CD4-positive, CD25-positive, alpha-beta regulatory T cell (primary cell): ENCODE data around the gene TTI1. TPM values are rescaled to one million over a fixed set of nuclear protein-coding genes. Genes with fewer than 3 reads are reported as not detected.

Source experiments
- ATAC-seq, 2 donors: fragments of 150-1000 bp; cut with Tn5 transposase; one replicate each; pipeline ENCODE4 v1.10.0; 2021; ENCODE audit warnings: low read depth in 2 of 2, moderate number of reproducible peaks in 2 of 2, moderate library complexity in 1 of 2
- DNase-seq, 3 donors: peaks; one replicate each; pipeline versions ENCODE4 v3.0.0 to v3.0.0-alpha.2; 2012 to 2022; ENCODE audit warnings: mixed read lengths in 1 of 3
- H3K27ac ChIP-seq: one replicate; pipeline ENCODE4 v1.7.0; 2013; ENCODE audit warnings: mild to moderate bottlenecking, low read length; ENCODE audit not compliant: insufficient read depth, poor library complexity, severe bottlenecking
- H3K27me3 ChIP-seq: one replicate; pipeline ENCODE4 v1.7.0; 2013; ENCODE audit warnings: low read length; ENCODE audit not compliant: control insufficient read depth, insufficient read depth
- H3K36me3 ChIP-seq: one replicate; pipeline ENCODE4 v1.7.0; 2013; ENCODE audit warnings: mild to moderate bottlenecking, low read length, moderate library complexity; ENCODE audit not compliant: control insufficient read depth, insufficient read depth
- H3K4me1 ChIP-seq: 2 replicates; pipeline ENCODE4 v1.7.0; 2013; ENCODE audit warnings: mild to moderate bottlenecking, low read length; ENCODE audit not compliant: insufficient read depth, control insufficient read depth, poor library complexity, severe bottlenecking
- H3K4me3 ChIP-seq: one replicate; pipeline ENCODE4 v1.7.0; 2013; ENCODE audit warnings: low read depth, mild to moderate bottlenecking, low read length, moderate library complexity
- H3K9me3 ChIP-seq, 2 experiments: 1 replicate in 1 of 2; 2 replicates in 1 of 2; pipeline ENCODE4 v1.7.0; 2013; ENCODE audit warnings: low read length in 2 of 2, mild to moderate bottlenecking in 1 of 2, moderate library complexity in 1 of 2; ENCODE audit not compliant: control insufficient read depth in 2 of 2
- H3K27ac Mint-ChIP-seq, 3 donors: one replicate each; pipeline ENCODE4 v1.8.0; 2020 to 2022; ENCODE audit warnings: mild to moderate bottlenecking in 3 of 3, mixed read lengths in 3 of 3, moderate library complexity in 2 of 3
- H3K27me3 Mint-ChIP-seq: one replicate; pipeline ENCODE4 v1.8.0; 2022; ENCODE audit warnings: mild to moderate bottlenecking, mixed read lengths
- H3K36me3 Mint-ChIP-seq: one replicate; pipeline ENCODE4 v1.8.0; 2020; ENCODE audit warnings: mixed read lengths
- H3K4me1 Mint-ChIP-seq, 4 donors: one replicate each; pipeline ENCODE4 v1.8.0; 2020 to 2022; ENCODE audit warnings: mixed read lengths in 4 of 4, mild to moderate bottlenecking in 1 of 4
- H3K4me3 Mint-ChIP-seq, 4 donors: one replicate each; pipeline ENCODE4 v1.8.0; 2020 to 2022; ENCODE audit warnings: mild to moderate bottlenecking in 4 of 4, mixed read lengths in 4 of 4, moderate library complexity in 3 of 4
- H3K9me3 Mint-ChIP-seq, 7 donors: one replicate each; pipeline ENCODE4 v1.8.0; 2020 to 2022; ENCODE audit warnings: mixed read lengths in 7 of 7, mild to moderate bottlenecking in 3 of 7, moderate library complexity in 2 of 7
- polyA plus RNA-seq, 4 donors: library from polyadenylated mRNA; unstranded; fragments of 300-500 nt; fragmentation: Illumina TruSeq; gene quantifications; one replicate each; pipeline ENCODE4 v1.2.3, GENCODE V29; 2021
- total RNA-seq: library from RNA; stranded (reverse); gene quantifications from one replicate; pipeline ENCODE4 v1.2.3, GENCODE V29; 2022

The TTI1 gene
- total and polyA plus RNA-seq, 5 donors from 2014 or later = 15.2 to 21.2 (median 16.3) TPM

DNA sequence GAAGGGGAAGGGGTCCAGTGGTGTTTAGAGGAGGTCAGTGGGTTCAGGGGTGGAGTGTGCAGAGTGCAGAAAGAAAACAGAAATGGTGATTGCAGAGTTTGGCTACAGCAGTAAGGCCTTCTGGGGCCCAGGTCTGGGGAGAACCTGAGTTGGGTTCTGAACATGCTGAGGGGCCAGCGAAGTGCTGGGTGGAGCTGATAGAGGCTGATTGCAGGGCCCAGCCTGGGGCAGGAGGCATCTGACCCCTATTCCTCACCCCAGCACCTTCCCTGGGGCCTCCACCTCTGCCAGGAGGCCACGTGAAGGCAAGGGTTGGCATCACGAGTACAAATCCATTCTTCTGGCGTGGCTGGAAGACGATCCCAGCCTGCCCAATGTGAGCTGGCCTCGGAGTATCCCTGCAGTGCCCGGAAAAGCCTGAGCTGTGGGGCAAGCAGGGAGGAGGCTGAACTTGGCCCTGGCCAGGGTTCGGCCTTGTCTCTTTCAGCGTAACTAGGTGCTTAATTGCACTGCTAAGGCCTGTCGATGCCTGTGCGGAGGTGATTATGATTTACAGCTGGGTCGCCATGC is 95.0 kb downstream of the TTI1 start:
- Mint-ChIP-seq H3K9me3 (peaks cover 0 to 2% (median 0%) of the 10 kb centered on the region in 7 donors), H3K27ac (no peak overlapping the region), H3K4me1 (no peaks in the 10 kb centered on the region), H3K4me3 (no peak overlapping the region), H3K36me3 (no peaks in the 10 kb centered on the region), H3K27me3 (no peaks in the 10 kb centered on the region)
- Histone ChIP-seq H3K4me1 (no peaks in the 10 kb centered on the region), H3K27ac (no peak overlapping the region), H3K4me3 (no peak overlapping the region), H3K36me3 (no peaks in the 10 kb centered on the region), H3K27me3 (no peaks in the 10 kb centered on the region), H3K9me3 (no peaks in the 10 kb centered on the region)
- DNase-seq (no peak), ATAC-seq (no peak)

DNA sequence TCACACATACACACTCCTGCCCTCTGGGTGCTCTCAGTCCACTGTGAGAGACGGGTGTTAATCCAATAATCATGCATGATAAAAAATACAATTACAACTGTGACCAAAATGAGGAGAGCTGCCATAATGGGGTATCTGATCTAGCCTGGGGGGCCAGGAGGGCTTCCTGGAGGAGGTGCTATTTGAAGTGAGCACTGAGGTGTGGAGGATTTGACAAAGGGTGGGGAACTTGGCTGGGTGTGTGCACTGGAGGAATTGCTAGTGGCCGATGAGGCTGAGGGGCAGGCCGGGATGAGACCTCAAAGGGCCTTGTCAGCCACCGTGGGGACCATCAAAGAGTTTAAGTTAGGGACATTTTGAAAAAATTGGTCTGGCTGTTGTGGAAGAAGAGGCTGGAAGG is 95.6 kb downstream of the TTI1 start:
- Histone ChIP-seq H3K4me1 (no peaks in the 10 kb centered on the region), H3K36me3 (no peaks in the 10 kb centered on the region), H3K4me3 (no peak overlapping the region), H3K27me3 (no peaks in the 10 kb centered on the region), H3K27ac (no peak overlapping the region), H3K9me3 (no peaks in the 10 kb centered on the region)
- peaks cover 0 to 2% (median 0%) of the 10 kb centered on the region in 7 donors for H3K9me3 Mint-ChIP-seq
- H3K27me3 Mint-ChIP-seq = no peaks in the 10 kb centered on the region
- no peak for DNase-seq
- no peaks in the 10 kb centered on the region for H3K4me1 Mint-ChIP-seq
- no peak overlapping the region for H3K27ac Mint-ChIP-seq
- no peak for ATAC-seq
- no peak overlapping the region for H3K4me3 Mint-ChIP-seq
- no peaks in the 10 kb centered on the region for H3K36me3 Mint-ChIP-seq

DNA sequence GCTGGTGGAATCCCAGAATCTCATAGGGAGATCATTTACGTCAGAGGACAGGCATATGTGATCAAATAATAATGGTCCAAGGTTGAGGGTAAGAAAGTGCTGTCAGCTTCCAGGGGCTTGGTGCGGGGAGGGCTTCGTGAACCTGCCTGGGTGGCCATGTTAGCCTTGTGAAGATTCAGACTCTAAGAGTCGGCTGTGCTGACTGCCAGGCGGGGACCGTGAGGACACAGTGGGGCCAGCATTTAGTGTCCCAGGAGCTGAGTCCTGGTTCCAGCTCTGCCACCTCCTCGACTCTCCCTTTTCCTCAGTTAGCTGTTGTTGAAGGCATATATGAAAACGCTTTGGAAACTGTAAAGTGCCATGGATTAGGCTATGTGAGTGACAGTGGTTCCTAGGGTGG is 96.8 kb downstream of the TTI1 start:
- Histone ChIP-seq H3K36me3 (no peaks in the 10 kb centered on the region), H3K9me3 (no peaks in the 10 kb centered on the region), H3K27me3 (no peaks in the 10 kb centered on the region), H3K4me3 (no peak overlapping the region), H3K4me1 (no peaks in the 10 kb centered on the region), H3K27ac (no peak overlapping the region)
- no peaks in the 10 kb centered on the region for H3K4me1 Mint-ChIP-seq
- H3K36me3 Mint-ChIP-seq = no peaks in the 10 kb centered on the region
- H3K9me3 Mint-ChIP-seq = peaks cover 0 to 2% (median 0%) of the 10 kb centered on the region in 7 donors
- DNase-seq (no peak), ATAC-seq (no peak)
- H3K4me3 Mint-ChIP-seq = no peak overlapping the region
- H3K27ac Mint-ChIP-seq = no peak overlapping the region
- H3K27me3 Mint-ChIP-seq = no peaks in the 10 kb centered on the region

DNA sequence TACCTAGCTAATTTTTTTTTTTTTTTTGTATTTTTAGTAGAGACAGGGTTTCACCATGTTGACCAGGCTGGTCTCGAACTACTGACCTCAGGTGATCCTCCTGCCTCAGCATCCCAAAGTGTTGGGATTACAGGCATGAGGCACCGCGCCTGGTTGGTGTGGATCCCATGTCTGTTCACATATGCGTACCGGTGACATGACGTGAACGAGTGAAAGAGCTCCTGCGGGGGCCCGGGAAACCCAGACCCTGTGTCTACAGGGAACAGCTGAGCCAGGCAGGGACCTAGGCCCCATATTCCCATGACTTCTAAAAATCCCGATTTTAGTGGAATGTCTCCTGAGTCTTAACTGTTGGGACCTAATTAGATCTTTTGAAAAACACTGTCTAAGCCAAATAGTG is 97.2 kb downstream of the TTI1 start:
- peaks cover 0 to 2% (median 0%) of the 10 kb centered on the region in 7 donors for H3K9me3 Mint-ChIP-seq
- no peak overlapping the region for H3K4me3 Mint-ChIP-seq
- H3K27ac Mint-ChIP-seq = no peak overlapping the region
- Histone ChIP-seq H3K4me1 (no peaks in the 10 kb centered on the region), H3K36me3 (no peaks in the 10 kb centered on the region), H3K9me3 (no peaks in the 10 kb centered on the region), H3K4me3 (no peak overlapping the region), H3K27me3 (no peaks in the 10 kb centered on the region), H3K27ac (no peak overlapping the region)
- ATAC-seq (no peak), DNase-seq (no peak)
- no peaks in the 10 kb centered on the region for H3K27me3 Mint-ChIP-seq
- H3K4me1 Mint-ChIP-seq = no peaks in the 10 kb centered on the region
- no peaks in the 10 kb centered on the region for H3K36me3 Mint-ChIP-seq

DNA sequence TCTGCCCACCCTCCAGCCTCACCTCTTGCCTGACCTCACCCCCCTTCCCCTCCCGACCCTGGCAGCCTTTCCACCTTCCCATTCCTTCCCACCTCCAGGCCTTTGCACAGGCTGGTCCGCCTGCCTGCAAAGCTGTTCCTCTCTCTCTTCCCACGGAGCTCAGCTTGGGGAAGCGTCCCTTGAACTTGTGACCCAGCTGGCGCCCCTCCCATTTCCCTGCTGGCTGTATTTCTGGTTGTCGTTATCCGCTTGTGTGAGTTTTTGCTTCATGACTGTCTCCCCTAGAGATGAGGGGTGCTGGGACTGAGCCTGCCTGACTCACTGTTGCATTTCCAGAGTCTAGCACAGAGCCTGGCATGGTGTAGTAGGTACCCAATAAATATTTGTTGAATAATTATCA is 97.8 kb downstream of the TTI1 start:
- no peaks in the 10 kb centered on the region for H3K27me3 Mint-ChIP-seq

DNA sequence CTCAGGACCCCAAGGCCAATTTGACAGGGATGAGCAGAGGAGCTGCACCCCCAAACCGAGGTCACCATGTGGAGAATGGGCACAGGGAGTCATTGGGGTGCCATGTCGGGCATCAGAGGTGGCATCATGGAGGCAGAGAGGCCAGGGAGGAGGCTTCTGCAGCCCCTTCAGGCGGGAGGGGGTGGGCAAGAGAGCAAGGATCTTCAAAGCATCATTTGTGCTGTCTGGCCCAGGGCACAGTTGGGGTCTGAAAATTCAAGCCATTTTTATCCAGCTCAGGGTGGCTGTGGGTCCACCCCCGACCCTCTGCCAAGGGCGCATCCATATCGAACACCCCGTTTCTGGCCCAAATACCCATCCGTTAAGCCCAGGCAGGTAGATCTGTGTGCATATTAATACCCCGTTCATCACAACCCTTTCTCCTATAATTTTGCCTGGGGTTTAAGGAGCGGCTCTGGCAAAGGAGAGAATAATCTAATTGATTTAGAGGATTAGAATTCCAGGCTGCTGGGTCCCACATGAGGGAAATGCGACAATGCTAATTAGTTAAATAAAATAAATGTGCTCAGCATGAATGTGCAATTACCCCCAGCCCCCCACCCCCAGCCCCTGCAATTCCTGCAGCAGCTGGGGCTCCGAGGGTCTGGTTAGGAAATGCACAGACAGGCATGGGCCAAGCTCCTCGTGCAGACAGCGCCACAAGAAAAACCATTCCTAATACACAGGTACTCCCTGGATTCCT is 98.5 kb downstream of the TTI1 start:
- H3K4me1 ChIP-seq = no peaks in the 10 kb centered on the region
- Mint-ChIP-seq H3K9me3 (peaks cover 0 to 2% (median 0%) of the 10 kb centered on the region in 7 donors), H3K36me3 (no peaks in the 10 kb centered on the region), H3K27me3 (no peaks in the 10 kb centered on the region), H3K4me3 (no peak overlapping the region), H3K4me1 (no peaks in the 10 kb centered on the region), H3K27ac (no peak overlapping the region)
- ATAC-seq = no peak
- no peaks in the 10 kb centered on the region for H3K9me3 ChIP-seq
- no peak overlapping the region for H3K4me3 ChIP-seq
- DNase-seq = no peak
- no peak overlapping the region for H3K27ac ChIP-seq
- H3K36me3 ChIP-seq = no peaks in the 10 kb centered on the region
- H3K27me3 ChIP-seq = no peaks in the 10 kb centered on the region

More for the DNA sequence above, 97.8 kb downstream of the TTI1 start:
- no peaks in the 10 kb centered on the region for H3K36me3 ChIP-seq
- no peaks in the 10 kb centered on the region for H3K27me3 ChIP-seq
- no peak for DNase-seq
- no peaks in the 10 kb centered on the region for H3K4me1 ChIP-seq
- ATAC-seq = no peak
- H3K27ac ChIP-seq = no peak overlapping the region
- H3K4me3 Mint-ChIP-seq = no peak overlapping the region
- H3K9me3 Mint-ChIP-seq = peaks cover 0 to 2% (median 0%) of the 10 kb centered on the region in 7 donors
- no peaks in the 10 kb centered on the region for H3K9me3 ChIP-seq
- H3K27ac Mint-ChIP-seq = no peak overlapping the region
- no peaks in the 10 kb centered on the region for H3K36me3 Mint-ChIP-seq
- no peak overlapping the region for H3K4me3 ChIP-seq
- no peaks in the 10 kb centered on the region for H3K4me1 Mint-ChIP-seq

DNA sequence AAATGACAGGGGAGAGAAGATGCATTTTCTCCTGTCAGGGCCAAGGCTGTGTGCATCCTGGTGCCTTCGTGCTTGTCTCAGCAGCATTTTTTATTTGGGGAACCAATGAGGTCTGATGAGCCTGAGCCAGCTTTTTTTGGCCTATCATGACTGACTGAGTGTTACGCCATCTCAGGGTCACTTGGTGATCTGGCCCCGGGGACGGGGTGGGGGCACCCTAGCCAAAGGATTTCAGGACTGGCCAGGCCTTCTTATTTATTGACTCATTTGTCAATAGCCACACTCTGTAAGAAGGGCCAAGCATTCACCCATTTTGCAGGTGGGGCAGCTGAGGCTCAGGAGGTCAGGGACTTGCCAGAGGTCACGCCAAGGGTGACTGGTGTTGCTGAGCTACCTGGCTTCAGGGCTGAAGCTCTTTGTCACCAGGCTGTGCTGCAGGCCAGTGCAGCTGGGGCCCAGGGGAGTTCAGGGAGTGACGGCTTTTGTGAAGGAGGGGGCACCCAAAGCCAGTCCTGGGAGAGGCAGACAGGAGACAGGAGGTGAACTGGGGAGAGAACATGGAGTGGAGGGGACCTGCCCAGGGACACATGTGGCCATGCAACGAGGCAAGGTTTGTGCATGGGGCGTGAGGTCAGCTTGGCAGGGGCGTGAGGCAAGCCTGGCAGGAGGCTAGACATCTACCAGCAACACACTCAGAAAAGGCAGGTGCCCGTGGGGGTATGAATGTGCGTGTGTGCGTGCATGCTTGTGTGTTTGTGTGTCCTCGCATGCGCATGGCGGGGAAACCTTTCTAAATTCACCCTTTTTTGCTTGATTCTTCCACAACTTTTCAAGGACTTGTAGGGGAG is 99.2 kb downstream of the TTI1 start:
- Mint-ChIP-seq H3K4me1 (no peaks in the 10 kb centered on the region), H3K9me3 (peaks cover 0 to 2% (median 0%) of the 10 kb centered on the region in 7 donors), H3K36me3 (no peaks in the 10 kb centered on the region), H3K4me3 (no peak overlapping the region), H3K27ac (no peak overlapping the region), H3K27me3 (peaks cover 1% of the 10 kb centered on the region)
- no peak for DNase-seq
- no peak for ATAC-seq
- H3K27me3 ChIP-seq = no peaks in the 10 kb centered on the region
- H3K9me3 ChIP-seq = no peaks in the 10 kb centered on the region
- no peak overlapping the region for H3K27ac ChIP-seq
- no peak overlapping the region for H3K4me3 ChIP-seq
- no peaks in the 10 kb centered on the region for H3K4me1 ChIP-seq
- H3K36me3 ChIP-seq = no peaks in the 10 kb centered on the region
